ENCODE measurements around the gene SNUPN.

SNUPN gene

DNA sequence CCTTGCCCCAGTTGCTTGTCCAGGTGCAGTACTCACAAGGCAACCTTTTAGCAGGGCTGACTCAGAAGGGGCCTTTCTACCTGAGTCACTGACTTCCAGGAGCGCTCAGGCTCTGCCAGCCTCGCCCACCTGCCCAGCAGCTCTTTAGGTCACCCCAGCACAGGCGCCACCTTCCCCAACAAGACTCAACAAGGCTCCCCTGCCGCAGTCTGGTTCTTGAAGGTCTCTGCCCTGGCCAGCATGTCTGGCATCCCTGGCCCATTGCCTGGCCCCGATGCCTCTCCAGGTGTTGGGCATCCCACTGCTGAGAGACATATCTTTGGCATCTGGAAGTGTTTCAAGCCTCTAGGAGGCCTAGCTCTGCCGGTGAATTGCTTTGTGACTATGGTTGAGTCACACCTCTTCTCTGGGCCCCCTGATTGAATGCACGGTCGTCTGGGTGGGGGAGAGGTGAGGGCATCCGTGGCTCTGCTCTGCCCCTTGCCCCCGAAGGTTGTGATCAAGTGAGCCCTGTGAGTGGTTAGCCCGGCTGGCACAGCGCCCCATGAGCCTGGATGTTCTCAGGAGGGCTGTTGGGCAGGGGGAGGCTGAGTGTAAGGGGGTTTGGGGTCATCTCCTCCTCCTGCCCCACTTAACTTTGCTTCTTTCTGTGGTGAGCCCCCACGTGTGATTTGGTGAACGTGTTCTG, 43.8 kb upstream of the SNUPN start:
- DNase-seq (ENCODE audit: low read depth, low spot score): no peak
- H3K9ac ChIP-seq (ENCODE audit: insufficient read length, low read depth): no peak overlapping the region
- peaks cover 28% of the 10 kb centered on the region for H3K4me1 ChIP-seq (ENCODE audit: insufficient read depth, insufficient read length)
- no peaks in the 10 kb centered on the region for H3K36me3 ChIP-seq (ENCODE audit: insufficient read depth, insufficient read length, low read length)
- H3K27me3 ChIP-seq (ENCODE audit: insufficient read depth, insufficient read length): no peaks in the 10 kb centered on the region
- no peak overlapping the region for H3K4me3 ChIP-seq (ENCODE audit: insufficient read length, low read depth)
- TF ChIP-seq SUZ12 (IDR thresholded peaks at IDR 0.05; ENCODE audit: extremely low read depth, insufficient read depth, insufficient read length): no peak
- TF ChIP-seq YY1 (IDR thresholded peaks at IDR 0.05; ENCODE audit: insufficient read depth, insufficient read length): no peak
- no peak for TF ChIP-seq ZNF274 (IDR thresholded peaks at IDR 0.05; ENCODE audit: low read depth, low read length)
- H3K9me3 ChIP-seq (ENCODE audit: insufficient read depth, low read length): no peaks in the 10 kb centered on the region

DNA sequence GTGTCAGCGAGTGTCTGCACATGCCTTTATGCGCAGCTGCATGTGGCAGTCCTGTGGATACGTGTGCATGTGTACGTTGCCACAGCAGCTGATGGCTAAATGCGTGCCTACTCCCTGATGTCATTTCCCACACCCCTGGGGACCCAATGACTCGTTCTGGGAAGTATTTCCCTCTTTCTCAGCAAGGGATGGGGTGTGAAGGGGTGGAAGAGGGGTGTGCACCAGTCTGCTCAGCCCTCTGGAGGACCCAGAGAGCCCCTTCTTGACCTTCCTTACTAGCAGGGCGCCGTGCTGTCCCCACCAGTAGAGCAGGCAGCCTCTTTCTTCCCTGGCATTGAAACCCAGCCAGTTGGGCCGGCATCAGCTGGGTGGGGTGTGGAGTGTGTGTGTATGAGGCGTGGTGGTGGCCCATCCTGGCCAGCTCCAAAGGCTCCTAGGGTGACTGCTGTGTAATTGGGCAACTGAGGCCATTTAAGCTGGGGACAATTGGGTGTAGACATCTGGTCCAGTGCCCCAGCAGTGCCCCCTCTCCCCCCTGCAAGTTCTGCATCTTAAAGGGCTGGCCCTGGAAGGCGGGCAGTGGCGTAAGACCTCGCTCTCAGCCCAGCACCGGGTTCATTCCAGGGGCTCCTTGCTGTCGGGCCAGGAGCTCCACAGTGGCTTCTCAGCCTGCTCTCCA, 41.4 kb upstream of the SNUPN start:
- Histone ChIP-seq H3K4me1 (ENCODE audit: insufficient read depth, insufficient read length) (peaks cover 9% of the 10 kb centered on the region), H3K27me3 (ENCODE audit: insufficient read depth, insufficient read length) (no peaks in the 10 kb centered on the region), H3K9me3 (ENCODE audit: insufficient read depth, low read length) (no peaks in the 10 kb centered on the region), H3K36me3 (ENCODE audit: insufficient read depth, insufficient read length, low read length) (no peaks in the 10 kb centered on the region), H3K9ac (ENCODE audit: insufficient read length, low read depth) (no peak overlapping the region), H3K4me3 (ENCODE audit: insufficient read length, low read depth) (no peak overlapping the region)
- TF ChIP-seq SUZ12 (IDR thresholded peaks at IDR 0.05; ENCODE audit: extremely low read depth, insufficient read depth, insufficient read length): no peak
- no peak for DNase-seq (ENCODE audit: low read depth, low spot score)

DNA sequence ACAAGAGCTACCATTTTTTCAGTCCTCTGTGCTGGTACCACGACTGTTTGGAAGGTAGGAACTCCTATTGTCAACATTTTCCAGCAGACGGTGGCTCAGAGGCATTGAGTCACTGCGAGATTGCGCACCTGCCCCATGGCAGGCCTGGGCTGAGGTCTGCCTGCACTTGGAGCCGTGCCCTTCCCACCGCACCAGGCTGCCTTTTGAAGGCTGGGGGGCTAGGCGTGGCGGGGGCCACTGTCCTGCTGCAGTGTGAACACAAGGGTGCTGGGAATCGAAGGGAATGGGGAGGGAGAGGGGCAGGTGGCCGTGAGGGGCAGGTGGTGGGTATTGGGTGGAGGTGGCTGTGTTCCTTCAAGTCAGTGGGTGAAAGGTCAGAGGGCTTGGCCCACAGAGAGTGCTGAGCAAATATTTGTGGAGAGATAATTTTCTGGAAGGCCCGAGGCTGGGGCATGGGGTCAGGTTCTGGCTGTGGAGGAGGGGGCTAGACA, 38.5 kb upstream of the SNUPN start:
- H3K9me3 ChIP-seq (ENCODE audit: insufficient read depth, low read length): no peaks in the 10 kb centered on the region
- no peaks in the 10 kb centered on the region for H3K27me3 ChIP-seq (ENCODE audit: insufficient read depth, insufficient read length)
- TF ChIP-seq ZNF274 (IDR thresholded peaks at IDR 0.05; ENCODE audit: low read depth, low read length) (no peak), SUZ12 (IDR thresholded peaks at IDR 0.05; ENCODE audit: extremely low read depth, insufficient read depth, insufficient read length) (no peak), YY1 (IDR thresholded peaks at IDR 0.05; ENCODE audit: insufficient read depth, insufficient read length) (no peak)
- no peak for DNase-seq (ENCODE audit: low read depth, low spot score)
- no peak overlapping the region for H3K9ac ChIP-seq (ENCODE audit: insufficient read length, low read depth)
- peaks cover 10% of the 10 kb centered on the region for H3K36me3 ChIP-seq (ENCODE audit: insufficient read depth, insufficient read length, low read length)
- H3K4me1 ChIP-seq (ENCODE audit: insufficient read depth, insufficient read length): peaks cover 13% of the 10 kb centered on the region
- no peak overlapping the region for H3K4me3 ChIP-seq (ENCODE audit: insufficient read length, low read depth)

DNA sequence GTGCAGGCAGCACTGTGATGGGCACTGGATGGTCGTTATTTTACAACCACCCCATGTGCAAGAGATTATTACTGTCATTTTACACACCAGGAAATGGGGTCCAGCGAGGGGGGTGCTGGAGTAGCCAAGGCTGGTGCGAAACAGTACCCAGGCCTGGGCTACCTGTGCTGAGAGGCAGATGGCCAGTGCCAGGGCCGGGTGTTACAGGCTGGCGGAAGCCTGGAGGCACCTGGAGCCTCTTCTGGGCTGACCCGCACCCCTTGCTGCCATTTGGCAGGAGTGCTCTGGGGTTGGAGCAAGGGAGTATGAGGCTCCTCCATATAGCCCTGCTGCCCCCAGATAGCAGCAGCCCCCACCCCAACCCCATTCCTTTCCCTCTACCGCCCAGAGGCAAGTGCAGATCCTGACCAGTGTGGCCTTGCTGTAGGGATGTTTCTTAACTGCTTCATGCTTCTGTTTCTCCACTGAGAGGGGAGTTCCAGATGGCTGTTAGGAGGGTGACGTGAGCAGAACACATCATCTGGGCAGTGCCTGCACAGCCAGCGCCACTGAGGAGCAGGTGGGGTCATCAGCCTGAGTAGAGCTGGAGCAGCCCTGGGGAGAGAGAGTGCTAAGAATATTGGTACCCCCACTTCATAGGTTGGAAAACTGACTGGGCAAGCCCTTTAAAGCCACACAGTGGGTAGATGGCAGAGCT, 37.4 kb upstream of the SNUPN start:
- no peak overlapping the region for H3K4me3 ChIP-seq (ENCODE audit: insufficient read length, low read depth)
- H3K36me3 ChIP-seq (ENCODE audit: insufficient read depth, insufficient read length, low read length): peaks cover 20% of the 10 kb centered on the region
- TF ChIP-seq ZNF274 (IDR thresholded peaks at IDR 0.05; ENCODE audit: low read depth, low read length) (no peak), YY1 (IDR thresholded peaks at IDR 0.05; ENCODE audit: insufficient read depth, insufficient read length) (no peak), SUZ12 (IDR thresholded peaks at IDR 0.05; ENCODE audit: extremely low read depth, insufficient read depth, insufficient read length) (no peak)
- H3K27me3 ChIP-seq (ENCODE audit: insufficient read depth, insufficient read length): no peaks in the 10 kb centered on the region
- H3K4me1 ChIP-seq (ENCODE audit: insufficient read depth, insufficient read length): peaks cover 13% of the 10 kb centered on the region
- no peaks in the 10 kb centered on the region for H3K9me3 ChIP-seq (ENCODE audit: insufficient read depth, low read length)
- no peak for DNase-seq (ENCODE audit: low read depth, low spot score)
- H3K9ac ChIP-seq (ENCODE audit: insufficient read length, low read depth): no peak overlapping the region

DNA sequence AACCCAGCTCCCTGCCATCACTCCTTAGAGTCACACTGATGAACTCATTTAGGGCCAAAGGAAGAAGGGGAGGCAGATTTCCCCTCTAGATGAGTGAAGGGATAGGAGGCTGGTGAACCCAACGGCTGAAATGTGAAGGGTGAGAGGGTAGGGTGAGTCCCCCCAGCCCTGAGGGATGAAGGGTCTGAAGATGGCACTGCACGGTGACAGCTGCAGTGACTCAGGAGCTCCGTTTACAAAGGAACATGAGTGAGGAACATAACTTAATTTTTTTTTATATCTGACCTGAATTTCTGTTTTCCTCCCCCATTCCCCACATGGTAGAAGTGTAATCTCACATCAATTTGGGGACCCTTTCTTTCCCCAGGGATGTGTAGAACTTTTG, 36.2 kb upstream of the SNUPN start:
- no peak overlapping the region for H3K9ac ChIP-seq (ENCODE audit: insufficient read length, low read depth)
- no peak for DNase-seq (ENCODE audit: low read depth, low spot score)
- H3K4me3 ChIP-seq (ENCODE audit: insufficient read length, low read depth): no peak overlapping the region
- peaks cover 32% of the 10 kb centered on the region for H3K36me3 ChIP-seq (ENCODE audit: insufficient read depth, insufficient read length, low read length)
- H3K4me1 ChIP-seq (ENCODE audit: insufficient read depth, insufficient read length): peaks cover 11% of the 10 kb centered on the region
- H3K9me3 ChIP-seq (ENCODE audit: insufficient read depth, low read length): no peaks in the 10 kb centered on the region
- TF ChIP-seq SUZ12 (IDR thresholded peaks at IDR 0.05; ENCODE audit: extremely low read depth, insufficient read depth, insufficient read length) (no peak), ZNF274 (IDR thresholded peaks at IDR 0.05; ENCODE audit: low read depth, low read length) (no peak), YY1 (IDR thresholded peaks at IDR 0.05; ENCODE audit: insufficient read depth, insufficient read length) (no peak)
- no peaks in the 10 kb centered on the region for H3K27me3 ChIP-seq (ENCODE audit: insufficient read depth, insufficient read length)

DNA sequence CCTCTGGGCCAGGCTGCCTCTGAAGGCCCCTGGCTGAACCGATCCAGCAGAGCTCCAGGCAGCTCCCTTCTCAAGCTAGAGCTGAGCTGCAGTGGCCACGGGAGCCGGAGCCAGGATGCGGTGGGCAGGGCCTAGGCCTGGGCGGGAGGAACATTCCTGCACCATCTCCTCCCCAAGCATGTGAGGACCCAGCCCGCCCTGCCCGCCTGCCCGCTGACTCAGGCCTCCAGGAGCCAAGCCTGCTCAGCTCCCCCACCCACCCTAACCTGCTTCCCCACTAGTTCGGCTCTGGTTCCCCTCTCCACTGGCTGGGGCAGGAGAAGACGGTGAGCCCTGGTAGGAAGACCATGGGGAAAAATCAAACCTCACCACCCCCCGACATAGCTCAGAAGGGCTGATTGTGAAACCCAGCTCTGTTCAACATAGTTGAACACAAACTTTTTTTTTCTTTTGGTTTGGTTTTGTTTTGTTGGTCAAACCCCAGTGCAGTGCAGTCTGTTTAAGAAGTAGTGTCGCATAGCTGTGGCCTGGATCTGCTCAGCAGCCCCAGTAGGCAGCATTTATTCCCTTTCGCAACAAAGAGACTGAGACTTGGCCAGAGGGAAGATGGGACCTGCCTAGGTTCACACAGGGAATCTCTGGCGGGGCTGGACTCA, 35.7 kb upstream of the SNUPN start:
- no peak for DNase-seq (ENCODE audit: low read depth, low spot score)
- no peak for TF ChIP-seq YY1 (IDR thresholded peaks at IDR 0.05; ENCODE audit: insufficient read depth, insufficient read length)
- no peak for TF ChIP-seq SUZ12 (IDR thresholded peaks at IDR 0.05; ENCODE audit: extremely low read depth, insufficient read depth, insufficient read length)
- no peak for TF ChIP-seq ZNF274 (IDR thresholded peaks at IDR 0.05; ENCODE audit: low read depth, low read length)
- Histone ChIP-seq H3K36me3 (ENCODE audit: insufficient read depth, insufficient read length, low read length) (peaks cover 37% of the 10 kb centered on the region), H3K4me3 (ENCODE audit: insufficient read length, low read depth) (no peak overlapping the region), H3K9ac (ENCODE audit: insufficient read length, low read depth) (peak overlapping the region; percentile 78), H3K9me3 (ENCODE audit: insufficient read depth, low read length) (no peaks in the 10 kb centered on the region), H3K4me1 (ENCODE audit: insufficient read depth, insufficient read length) (peaks cover 8% of the 10 kb centered on the region), H3K27me3 (ENCODE audit: insufficient read depth, insufficient read length) (no peaks in the 10 kb centered on the region)
